Non-pigmented ciliary epithelial cell (primary cell): ENCODE results near the gene SNAP29.
"Not testable (repeated sequence)": the region's sequence is repeated elsewhere in the genome, so short reads cannot be mapped to it uniquely, and the experiment has no call there.

ENCODE experiments used
- DNase-seq: peaks from one replicate; pipeline ENCODE4 v3.0.0-alpha.2; 2010; ENCODE audit warnings: low read depth

Gene SNAP29

DNA sequence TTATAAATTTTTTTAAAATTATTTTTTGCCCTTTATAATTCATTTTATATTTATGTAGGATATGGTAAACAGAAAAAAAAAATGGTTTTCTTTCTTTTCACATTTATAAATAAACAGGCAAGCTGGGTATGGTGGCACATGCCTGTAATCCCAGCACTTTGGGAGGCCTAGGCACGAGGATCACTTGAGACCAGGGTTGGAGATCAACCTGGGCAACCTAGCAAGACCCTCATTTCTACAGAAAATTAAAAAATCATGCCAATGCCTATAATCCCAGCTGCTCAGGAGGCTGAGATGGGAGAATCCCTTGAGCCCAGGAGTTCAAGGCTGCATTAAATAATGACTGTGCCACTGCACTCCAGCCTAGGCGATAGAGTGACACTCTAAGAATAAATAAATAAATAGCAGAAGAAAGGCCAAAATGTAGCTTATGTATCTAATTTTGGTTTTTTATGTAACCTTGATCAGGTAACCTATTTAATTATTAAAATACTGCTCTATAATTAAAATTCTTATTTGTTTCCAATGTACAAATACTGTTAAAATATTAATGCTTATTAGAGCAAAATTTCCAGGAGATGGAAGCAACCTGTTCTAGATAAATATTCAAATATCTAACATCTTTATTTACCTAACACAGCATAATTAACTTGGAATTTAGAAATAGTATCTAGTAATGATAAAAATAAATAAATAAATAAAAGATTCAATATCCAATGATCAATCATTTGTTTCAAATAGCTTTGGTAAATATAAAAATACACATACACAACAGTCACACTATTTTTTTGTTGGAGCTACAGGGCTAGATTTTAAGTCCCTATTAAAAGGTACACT lies 21.6 kb upstream of the SNAP29 start:
- DNase-seq: no peak

DNA sequence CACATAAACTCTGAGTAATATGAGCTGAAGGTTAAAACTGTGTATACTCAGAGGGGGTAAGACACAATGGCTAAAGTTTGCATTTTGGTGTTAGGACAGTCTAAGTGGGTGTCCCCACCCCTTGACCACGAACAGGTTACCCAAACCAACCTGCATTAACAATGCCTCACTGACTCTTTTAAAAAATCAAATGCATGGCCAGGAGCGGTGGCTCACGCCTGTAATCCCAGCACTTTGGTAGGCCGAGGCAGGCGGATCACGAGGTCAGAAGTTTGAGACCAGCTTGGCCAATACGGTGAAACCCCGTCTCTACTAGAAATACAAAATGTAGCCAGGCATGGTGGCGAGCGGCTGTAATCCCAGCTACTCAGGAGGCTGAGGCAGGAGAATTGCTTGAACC lies 19.5 kb upstream of the SNAP29 start:
- not testable (repeated sequence) for DNase-seq

DNA sequence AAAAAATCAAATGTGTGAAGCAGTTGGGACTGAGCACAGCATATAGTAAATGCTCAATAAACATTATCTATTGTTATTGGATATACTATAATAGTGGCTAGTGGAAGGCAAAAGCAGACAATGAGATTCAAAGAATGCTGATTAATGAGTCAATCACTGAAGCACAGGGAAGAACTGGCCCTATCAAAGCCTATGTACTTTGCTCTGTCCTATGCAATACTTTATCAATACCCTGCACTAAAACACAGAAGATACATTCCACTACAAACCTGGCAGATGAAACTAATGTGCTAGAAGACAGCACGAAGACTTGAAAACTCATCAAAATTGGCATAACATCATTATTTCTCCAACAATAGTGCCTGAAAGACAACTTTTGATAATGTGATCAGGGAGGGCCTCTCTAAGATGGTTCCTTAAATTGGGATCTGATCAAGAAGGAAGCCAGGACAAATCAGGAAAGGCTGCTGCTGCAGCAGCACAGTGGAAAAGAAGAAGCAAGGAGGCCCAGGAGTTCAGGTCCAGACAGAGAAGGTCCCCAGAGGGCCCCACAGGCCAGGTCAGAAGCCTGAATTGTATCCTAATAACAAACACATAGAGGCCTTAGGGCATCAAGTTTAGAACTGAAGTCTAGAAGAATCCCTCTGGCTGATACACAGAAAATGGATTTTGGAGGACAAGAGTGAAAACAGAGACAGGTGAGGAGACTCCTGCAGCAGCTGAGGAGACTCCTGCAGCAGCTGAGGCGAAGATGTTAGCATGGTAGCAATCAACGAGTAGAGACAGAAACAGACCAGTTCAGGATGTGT lies 18.8 kb upstream of the SNAP29 start:
- no peak for DNase-seq

GRCh38 chr22:20840646-20841371 lies 18.0 kb upstream of the SNAP29 start:
- no peak for DNase-seq

DNA sequence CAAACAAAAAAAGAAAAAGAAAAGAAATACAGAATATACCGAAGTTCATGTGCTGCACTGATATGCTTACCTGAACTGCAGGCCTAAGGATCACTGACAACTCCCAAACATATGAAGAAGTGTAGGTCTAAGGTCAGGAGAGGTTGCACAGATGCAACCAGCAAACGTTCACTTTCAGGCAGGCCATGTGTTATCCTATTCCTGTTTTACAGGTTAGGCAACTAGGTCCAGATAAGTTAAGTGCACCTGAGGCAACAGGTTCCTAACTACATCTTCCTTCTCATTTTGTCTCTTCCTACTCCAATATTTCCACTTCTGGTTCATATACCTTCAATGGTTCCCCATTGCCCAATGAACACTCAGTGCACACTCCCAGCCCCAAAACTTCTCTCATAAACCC lies 15.3 kb upstream of the SNAP29 start:
- no peak for DNase-seq

- no peak for DNase-seq
Measured at GRCh38 chr22:20844055-20845037, 14.5 kb upstream of the SNAP29 start.

DNA sequence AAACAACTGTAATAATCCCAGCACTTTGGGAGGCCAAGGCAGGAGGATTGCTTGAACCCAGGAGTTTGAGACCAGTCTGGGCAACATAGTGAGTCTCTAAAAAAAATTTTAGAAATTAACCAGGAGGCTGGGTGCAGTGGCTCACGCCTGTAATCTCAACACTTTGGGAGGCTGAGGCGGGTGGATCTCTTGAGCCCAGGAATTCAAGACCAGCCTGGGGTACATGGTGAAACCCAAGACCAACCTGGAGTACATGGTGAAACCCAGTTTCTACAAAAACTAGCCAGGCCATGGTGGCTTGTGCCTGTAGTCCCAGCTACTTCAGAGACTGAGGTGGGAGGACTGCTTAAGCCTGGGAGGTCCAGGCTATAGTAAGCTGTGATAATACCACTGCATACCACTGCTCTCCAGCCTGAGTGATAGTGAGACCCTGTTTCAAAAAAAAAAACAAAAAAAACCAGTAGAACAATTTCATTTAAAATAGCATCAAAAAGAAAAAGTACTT lies 11.4 kb upstream of the SNAP29 start:
- DNase-seq: no peak

DNA sequence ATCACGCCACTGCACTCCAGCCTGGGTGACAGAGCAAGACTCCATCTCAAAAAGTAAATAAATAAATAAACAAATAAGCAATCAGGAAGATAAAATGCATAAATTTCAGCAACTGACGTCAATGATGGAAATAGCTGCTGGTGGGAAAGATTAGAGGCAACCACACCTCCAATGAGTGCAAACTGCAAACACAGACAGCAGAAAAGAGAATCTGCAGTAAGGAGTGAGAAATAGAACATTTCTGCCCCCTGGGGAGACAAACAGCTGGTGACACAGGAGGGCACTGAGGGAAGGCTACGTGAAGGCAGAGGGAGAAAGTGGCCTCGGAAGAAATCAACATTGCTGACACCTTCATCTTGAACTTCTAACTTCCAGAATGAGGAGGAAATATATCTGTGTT lies 6.7 kb upstream of the SNAP29 start:
- DNase-seq: no peak

- DNase-seq: no peak
Measured at GRCh38 chr22:20852503-20852902, 6.3 kb upstream of the SNAP29 start.

GRCh38 chr22:20853236-20853660 lies 5.6 kb upstream of the SNAP29 start:
- DNase-seq: no peak

GRCh38 chr22:20857247-20857643 lies 1.6 kb upstream of the SNAP29 start:
- DNase-seq: no peak

GRCh38 chr22:20857838-20858614 lies 781 bp upstream of the SNAP29 start:
- peak; percentile 31 for DNase-seq

- DNase-seq: no peak
Measured at GRCh38 chr22:20859615-20860014, 808 bp downstream of the SNAP29 start.

GRCh38 chr22:20862540-20862939 lies 3.7 kb downstream of the SNAP29 start:
- no peak for DNase-seq

GRCh38 chr22:20863366-20863765 lies 4.6 kb downstream of the SNAP29 start:
- DNase-seq: no peak

GRCh38 chr22:20864186-20864908 lies 5.5 kb downstream of the SNAP29 start:
- no peak for DNase-seq

DNA sequence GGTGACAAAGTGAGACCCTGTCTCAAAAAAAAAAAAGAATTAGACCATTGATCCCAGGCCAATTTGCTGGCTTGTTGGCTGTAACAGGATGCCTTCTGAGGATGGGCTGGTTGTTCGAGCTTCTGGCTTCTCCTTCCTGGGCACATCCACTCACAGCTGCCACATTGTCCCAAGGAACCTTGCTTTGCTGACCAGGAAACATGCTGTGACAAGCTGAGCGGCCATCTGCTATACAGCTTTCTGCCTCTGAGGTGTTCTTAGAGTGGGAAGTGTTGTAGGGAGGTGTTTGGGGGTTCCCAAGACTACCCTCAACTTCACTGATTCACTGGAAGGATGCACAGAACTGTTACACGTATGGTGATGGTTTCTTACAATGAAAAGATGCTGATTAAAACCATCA lies 6.5 kb downstream of the SNAP29 start:
- no peak for DNase-seq

GRCh38 chr22:20865875-20866445 lies 7.2 kb downstream of the SNAP29 start:
- no peak for DNase-seq

DNA sequence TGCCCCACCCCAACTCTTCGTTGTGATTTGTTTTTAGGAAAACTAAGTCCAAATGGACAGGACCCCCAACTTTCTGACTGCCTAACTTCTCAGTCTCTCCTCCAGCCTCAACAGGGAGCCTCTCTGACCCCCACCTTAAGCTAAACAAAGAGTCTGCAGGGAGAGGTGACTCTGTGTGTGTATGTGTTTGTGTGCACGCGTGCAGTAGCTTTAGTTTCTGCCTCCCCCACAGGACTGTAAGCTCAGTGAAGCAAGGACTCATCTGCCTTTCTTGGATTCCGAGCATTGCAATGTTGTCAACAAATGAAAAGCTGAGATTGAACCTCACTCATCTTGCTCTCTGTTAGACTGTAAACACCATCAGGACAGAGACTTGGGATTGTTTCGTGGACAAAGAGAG lies 7.9 kb downstream of the SNAP29 start:
- DNase-seq: no peak
